ENCODE measurements around the gene C2orf81.

The C2orf81 gene

DNA sequence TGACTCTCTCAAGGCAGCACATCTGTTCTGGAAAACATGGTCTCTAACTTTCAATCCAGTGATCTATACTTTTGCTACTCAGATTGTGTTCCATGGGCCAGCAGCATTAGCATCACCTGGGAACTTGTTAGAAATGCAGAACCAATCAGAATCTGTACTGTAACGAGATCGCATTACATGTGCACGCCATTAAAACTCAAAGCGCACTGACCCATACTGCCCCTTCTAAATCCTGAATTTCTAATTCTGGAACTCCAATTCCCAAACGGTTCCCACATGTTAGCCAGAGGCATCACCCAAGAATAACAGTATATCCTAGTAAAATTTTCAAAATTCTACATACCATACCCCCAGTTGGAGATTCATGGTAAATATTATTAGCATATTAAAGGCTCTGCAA is 30.8 kb downstream of the C2orf81 start:
- DNase-seq (ENCODE audit: low read depth): no peak

GRCh38 chr2:74387346-74387745 is 34.1 kb downstream of the C2orf81 start:
- no peak for DNase-seq (ENCODE audit: low read depth)

DNA sequence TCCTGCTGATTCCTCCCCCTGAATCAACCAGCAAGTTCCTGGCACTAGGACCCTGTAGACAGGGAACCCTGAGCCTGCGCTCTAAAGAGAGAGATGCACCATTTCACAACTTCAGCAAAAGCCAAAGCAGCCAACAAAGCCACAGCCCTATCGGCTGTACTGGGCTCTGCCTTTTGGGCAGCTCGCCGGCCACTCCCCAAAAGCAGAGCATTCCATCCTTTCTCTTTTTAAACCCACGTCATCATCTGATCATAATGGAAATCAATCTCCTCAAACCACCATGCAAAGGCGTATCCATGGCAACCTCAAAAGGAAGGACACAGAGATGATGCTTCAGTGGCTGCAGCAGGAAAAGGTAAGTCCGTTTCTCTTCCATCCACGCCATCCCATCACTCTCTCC is 36.0 kb downstream of the C2orf81 start:
- DNase-seq (ENCODE audit: low read depth): no peak

GRCh38 chr2:74384051-74384450 is 37.4 kb downstream of the C2orf81 start:
- no peak for DNase-seq (ENCODE audit: low read depth)

- DNase-seq (ENCODE audit: low read depth): no peak
Observed at GRCh38 chr2:74383254-74383653, 38.2 kb downstream of the C2orf81 start.

GRCh38 chr2:74381751-74382150 is 39.7 kb downstream of the C2orf81 start:
- DNase-seq (ENCODE audit: low read depth): no peak

DNA sequence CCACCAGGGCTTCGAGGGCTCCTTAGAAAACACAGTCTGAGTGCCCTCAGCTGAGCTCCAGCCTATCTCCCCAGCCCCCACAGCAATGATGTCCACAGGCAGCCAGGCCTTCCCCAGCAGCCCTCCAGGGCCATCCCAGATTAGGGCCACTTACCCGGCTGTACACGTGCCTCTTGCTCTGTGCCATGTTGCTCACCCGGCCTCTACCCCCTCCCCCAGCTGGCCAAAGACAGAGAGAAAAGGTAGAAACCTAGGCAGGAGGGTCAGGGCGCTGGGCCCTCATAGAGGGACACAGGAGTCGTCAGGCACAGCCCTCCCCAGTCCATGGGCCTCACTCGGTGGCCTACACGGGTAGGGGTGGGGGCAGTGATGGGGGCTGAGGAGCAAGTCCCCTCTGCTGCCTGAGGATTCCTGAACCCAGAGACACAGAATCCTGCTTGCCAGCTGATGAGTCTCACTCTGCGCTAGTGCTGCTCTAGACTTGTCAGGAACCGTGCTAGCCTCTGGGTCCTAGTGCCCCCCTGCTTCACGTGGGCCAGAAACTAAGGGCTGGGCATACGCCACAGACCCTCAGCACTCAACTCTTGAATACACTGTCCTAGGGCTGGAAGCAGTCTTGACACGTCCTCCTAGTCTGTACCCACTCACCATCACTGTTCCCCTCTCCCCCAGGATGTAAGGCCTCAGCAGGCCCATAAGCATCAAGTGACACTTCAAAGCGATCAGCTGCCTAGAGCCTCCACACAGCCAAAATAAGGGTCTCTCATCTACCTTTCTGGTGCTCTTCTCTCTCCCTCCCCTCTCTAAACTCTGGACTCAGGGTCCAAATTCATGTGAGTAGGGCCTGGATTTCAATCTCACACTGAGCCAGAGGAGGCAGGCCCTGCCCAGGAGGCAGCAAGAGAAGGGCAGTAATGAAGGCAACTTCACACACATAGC is 41.3 kb downstream of the C2orf81 start, which contains the start of gene DCTN1:
Gene DCTN1 (minus strand): TSS at position 461 of the 939 bp plus-strand sequence. CDS start 274 bp downstream, at position 187.
- peak; percentile 6 for DNase-seq (ENCODE audit: low read depth)

DNA sequence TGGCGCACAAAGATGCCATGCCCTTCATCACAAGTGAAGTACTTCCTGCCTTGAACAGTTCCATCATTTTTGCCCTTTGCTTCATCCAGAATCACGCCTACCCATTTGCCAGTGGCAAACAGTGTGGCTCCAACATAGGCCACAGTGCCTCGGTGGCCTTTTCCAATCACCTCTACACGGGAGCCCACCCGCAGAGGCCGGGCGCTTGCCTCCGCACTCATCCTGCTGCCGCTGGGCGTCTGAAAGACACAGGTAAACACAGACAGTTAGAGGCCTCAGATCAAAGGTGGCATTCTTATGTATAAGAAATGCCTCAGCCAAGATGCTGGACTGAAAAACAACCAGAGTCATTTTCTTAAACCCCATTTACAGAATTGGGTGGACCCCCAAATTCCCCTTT is 43.4 kb downstream of the C2orf81 start:
- no peak for DNase-seq (ENCODE audit: low read depth)

DNA sequence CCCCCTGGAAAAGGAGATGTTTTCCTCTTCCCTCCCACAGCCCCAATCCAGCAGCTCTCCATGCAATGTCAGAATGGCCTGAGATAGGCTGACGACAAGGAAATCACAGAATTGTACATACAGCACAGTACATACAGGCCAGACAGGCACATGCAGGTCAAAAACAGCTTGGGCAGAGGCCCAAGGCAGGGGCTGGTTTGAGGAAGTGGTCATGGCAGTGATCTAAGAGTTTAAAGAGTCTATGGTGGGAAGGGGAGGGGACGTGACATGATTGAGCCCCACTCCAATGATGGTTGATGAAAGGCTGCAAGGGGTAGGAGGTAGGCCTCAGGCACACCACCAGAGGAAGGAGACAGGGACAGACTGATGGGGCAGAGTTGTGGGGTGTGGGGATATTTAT is 45.6 kb downstream of the C2orf81 start:
- no peak for DNase-seq (ENCODE audit: low read depth)

GRCh38 chr2:74374509-74375205 is 46.8 kb downstream of the C2orf81 start:
- DNase-seq (ENCODE audit: low read depth): no peak

GRCh38 chr2:74373985-74374384 is 47.4 kb downstream of the C2orf81 start:
- DNase-seq (ENCODE audit: low read depth): no peak

- no peak for DNase-seq (ENCODE audit: low read depth)
Observed at GRCh38 chr2:74373221-74373676, 48.2 kb downstream of the C2orf81 start.

DNA sequence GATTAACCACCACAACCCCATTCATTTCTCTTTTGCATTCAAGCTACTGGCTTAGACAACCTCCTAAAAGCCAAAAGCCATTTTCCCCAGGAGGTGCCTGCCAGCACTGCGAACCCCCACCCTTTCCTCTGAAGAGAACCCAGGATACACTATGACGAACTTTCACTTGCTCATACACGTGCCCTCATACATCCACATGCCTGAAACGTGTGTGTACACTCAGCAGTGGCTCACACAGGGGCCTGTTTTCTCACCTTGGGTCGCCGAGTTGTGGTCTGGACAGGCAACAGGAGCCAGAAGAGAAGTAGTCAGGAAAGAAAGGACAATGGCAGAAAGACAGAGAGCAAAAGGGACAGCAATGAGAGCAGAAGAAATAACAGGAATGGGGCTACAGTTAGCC is 48.7 kb downstream of the C2orf81 start:
- DNase-seq (ENCODE audit: low read depth): no peak

DNA sequence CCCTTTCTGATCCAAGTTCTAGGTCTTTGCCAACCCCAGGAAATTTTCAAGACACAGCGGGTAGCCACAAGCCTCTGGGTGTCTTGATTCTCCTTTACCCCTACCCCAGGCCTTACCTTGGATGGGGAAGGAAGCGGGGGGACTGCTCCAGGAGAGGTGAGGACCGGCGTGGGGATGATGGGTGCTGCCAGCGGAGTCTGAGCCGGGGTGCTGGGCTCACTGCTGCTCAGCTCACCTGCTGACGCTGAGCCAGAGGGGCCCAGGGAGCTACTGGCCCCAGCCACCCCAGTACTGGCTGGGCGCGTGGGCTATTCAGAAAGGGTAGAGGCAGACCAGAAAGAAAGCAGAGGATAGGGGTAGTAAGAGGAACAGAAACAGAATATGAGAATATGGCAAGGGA is 50.0 kb downstream of the C2orf81 start:
- DNase-seq (ENCODE audit: low read depth): no peak

GRCh38 chr2:74369976-74370375 is 51.4 kb downstream of the C2orf81 start:
- no peak for DNase-seq (ENCODE audit: low read depth)

GRCh38 chr2:74368499-74368898 is 52.9 kb downstream of the C2orf81 start:
- DNase-seq (ENCODE audit: low read depth): no peak

GRCh38 chr2:74367789-74368188 is 53.6 kb downstream of the C2orf81 start:
- DNase-seq (ENCODE audit: low read depth): no peak

- DNase-seq (ENCODE audit: low read depth): no peak
Observed at GRCh38 chr2:74366036-74366435, 55.4 kb downstream of the C2orf81 start.

DNA sequence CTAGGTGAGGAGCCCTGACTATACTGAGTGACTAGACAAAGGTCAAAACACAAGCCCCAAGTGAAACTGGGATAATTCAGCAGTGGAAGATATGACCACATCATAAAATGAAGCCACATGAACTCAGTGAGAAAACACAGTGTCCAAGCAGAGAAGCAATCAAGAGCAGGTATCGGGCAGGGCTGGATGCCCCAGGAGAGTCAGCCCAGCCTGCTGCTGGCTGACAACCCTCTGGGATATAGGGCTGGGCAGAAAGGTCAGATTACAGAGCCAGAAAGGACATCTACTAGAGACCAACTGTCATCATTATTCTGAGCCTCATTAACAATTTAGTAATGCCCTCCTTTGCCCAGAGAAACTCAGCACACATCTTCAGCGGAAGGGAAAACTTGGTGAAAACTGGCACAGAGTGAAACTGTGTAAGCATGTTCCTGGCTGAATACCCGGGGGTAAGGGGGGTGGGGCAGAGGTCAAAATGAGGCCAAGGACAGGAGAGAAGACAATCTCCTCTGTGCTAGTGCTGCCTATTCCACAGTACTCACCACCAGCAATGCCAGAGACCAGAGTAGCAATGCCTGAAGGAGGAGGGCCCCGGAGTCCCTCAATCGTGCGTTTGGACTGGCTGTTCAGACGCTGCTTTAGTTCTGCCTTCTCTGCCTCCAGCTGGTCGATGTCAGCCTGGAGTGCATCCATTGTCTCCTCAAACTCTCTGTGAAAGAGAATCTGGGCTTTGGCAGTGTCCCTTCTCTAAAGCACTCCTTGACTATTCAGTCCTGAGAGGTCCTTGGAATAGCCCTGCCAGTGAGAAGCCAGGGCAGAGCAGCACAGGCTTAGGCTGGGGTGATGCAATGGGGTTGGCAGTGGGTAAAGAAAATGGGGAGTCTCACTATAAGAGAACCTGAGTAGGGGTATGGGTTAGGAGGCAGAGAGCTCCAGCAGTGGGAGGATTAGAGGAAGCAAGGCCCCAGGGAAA is 56.6 kb downstream of the C2orf81 start:
- DNase-seq (ENCODE audit: low read depth): no peak
